ENCODE results near the gene VPS26A. TPM values are rescaled to one million over a fixed set of nuclear protein-coding genes. Genes with fewer than 3 reads are reported as not detected.

VPS26A gene
- total RNA-seq, 2 donors from 2014 or later = 28.5 to 38.0 TPM

- TF ChIP-seq POLR2A (IDR thresholded peaks at IDR 0.05) = no peak
- TF ChIP-seq POLR2AphosphoS5 (IDR thresholded peaks at IDR 0.05) = no peak
- TF ChIP-seq CTCF (IDR thresholded peaks at IDR 0.05) = no peak
- no peaks in the 10 kb centered on the region for H3K4me1 ChIP-seq (replicated peaks)
- H3K36me3 ChIP-seq = no peaks in the 10 kb centered on the region
- DNase-seq (ENCODE audit: low spot score) = no peak
- H3K4me3 ChIP-seq = no peak overlapping the region
- WGBS = 92% methylated on average over 6 of the region's 6 CpGs
- H3K27ac ChIP-seq = no peak overlapping the region
- intact Hi-C loops (cut with DNase I) = no loop called here
- no peaks in the 10 kb centered on the region for H3K9me3 ChIP-seq
- no peaks in the 10 kb centered on the region for H3K27me3 ChIP-seq (replicated peaks; ENCODE audit: insufficient read depth)
These were observed 90.7 kb downstream of the VPS26A start for GRCh38 chr10:69214666-69215131.

- H3K4me1 ChIP-seq (replicated peaks) = no peaks in the 10 kb centered on the region
- no peaks in the 10 kb centered on the region for H3K9me3 ChIP-seq
- no peak for DNase-seq (ENCODE audit: low spot score)
- H3K36me3 ChIP-seq = no peaks in the 10 kb centered on the region
- TF ChIP-seq CTCF (IDR thresholded peaks at IDR 0.05) (no peak), POLR2A (IDR thresholded peaks at IDR 0.05) (no peak), POLR2AphosphoS5 (IDR thresholded peaks at IDR 0.05) (no peak)
- H3K27ac ChIP-seq = no peak overlapping the region
- intact Hi-C loops (cut with DNase I) = no loop called here
- no peak overlapping the region for H3K4me3 ChIP-seq
- no peaks in the 10 kb centered on the region for H3K27me3 ChIP-seq (replicated peaks; ENCODE audit: insufficient read depth)
- 13% methylated on average over 10 of the region's 10 CpGs for WGBS
These were observed 91.6 kb downstream of the VPS26A start for GRCh38 chr10:69215405-69216171.

GRCh38 chr10:69216577-69217118 lies 92.7 kb downstream of the VPS26A start:
- no peak for TF ChIP-seq POLR2A (IDR thresholded peaks at IDR 0.05)
- TF ChIP-seq POLR2AphosphoS5 (IDR thresholded peaks at IDR 0.05) = no peak
- TF ChIP-seq CTCF (IDR thresholded peaks at IDR 0.05) = no peak
- intact Hi-C loops (cut with DNase I) = no loop called here
- Histone ChIP-seq H3K27me3 (replicated peaks; ENCODE audit: insufficient read depth) (no peaks in the 10 kb centered on the region), H3K4me1 (replicated peaks) (no peaks in the 10 kb centered on the region), H3K9me3 (no peaks in the 10 kb centered on the region), H3K36me3 (no peaks in the 10 kb centered on the region), H3K4me3 (no peak overlapping the region), H3K27ac (no peak overlapping the region)
- WGBS = 91% methylated on average over 11 of the region's 11 CpGs
- DNase-seq (ENCODE audit: low spot score) = no peak

GRCh38 chr10:69217119-69217754 lies 93.3 kb downstream of the VPS26A start:
- no peaks in the 10 kb centered on the region for H3K9me3 ChIP-seq
- no peak for DNase-seq (ENCODE audit: low spot score)
- H3K36me3 ChIP-seq = no peaks in the 10 kb centered on the region
- H3K27ac ChIP-seq = no peak overlapping the region
- WGBS = 88% methylated on average over 4 of the region's 4 CpGs
- H3K27me3 ChIP-seq (replicated peaks; ENCODE audit: insufficient read depth) = no peaks in the 10 kb centered on the region
- no peaks in the 10 kb centered on the region for H3K4me1 ChIP-seq (replicated peaks)
- intact Hi-C loops (cut with DNase I) = no loop called here
- TF ChIP-seq POLR2A (IDR thresholded peaks at IDR 0.05) (no peak), CTCF (IDR thresholded peaks at IDR 0.05) (no peak), POLR2AphosphoS5 (IDR thresholded peaks at IDR 0.05) (no peak)
- H3K4me3 ChIP-seq = no peak overlapping the region

Data from prostate gland (tissue), 2 donors.